Measurements from ENCODE around the gene ABCG5.

ABCG5 gene

GRCh38 chr2:43776324-43776723 is 62.3 kb downstream of the ABCG5 start:
- Histone ChIP-seq H3K27ac (no peak overlapping the region), H3K79me2 (peaks cover 3% of the 10 kb centered on the region), H3K4me1 (peaks cover 5% of the 10 kb centered on the region), H2AFZ (no peak overlapping the region), H3K9me3 (ENCODE audit: control insufficient read depth, low read length) (no peaks in the 10 kb centered on the region), H3K27me3 (ENCODE audit: control insufficient read depth, insufficient read depth, low read length) (no peaks in the 10 kb centered on the region), H3K9ac (no peak overlapping the region), H3K4me3 (ENCODE audit: low read depth, low read length) (no peak overlapping the region), H3K36me3 (ENCODE audit: control insufficient read depth, insufficient read depth, low read length) (no peaks in the 10 kb centered on the region), H3K4me2 (ENCODE audit: low read length) (no peak overlapping the region)
- TF ChIP-seq CTCF (IDR thresholded peaks at IDR 0.05) = no peak

- no peaks in the 10 kb centered on the region for H3K27me3 ChIP-seq (ENCODE audit: control insufficient read depth, insufficient read depth, low read length)
- H3K4me2 ChIP-seq (ENCODE audit: low read length) = peak overlapping the region; percentile 86
- peak overlapping the region; percentile 95 for H3K4me3 ChIP-seq (ENCODE audit: low read depth, low read length)
- no peaks in the 10 kb centered on the region for H3K36me3 ChIP-seq (ENCODE audit: control insufficient read depth, insufficient read depth, low read length)
- peak overlapping the region; percentile 81 for H2AFZ ChIP-seq
- peak overlapping the region; percentile 78 for H3K27ac ChIP-seq
- no peaks in the 10 kb centered on the region for H3K9me3 ChIP-seq (ENCODE audit: control insufficient read depth, low read length)
- H3K9ac ChIP-seq = no peak overlapping the region
- no peak for TF ChIP-seq CTCF (IDR thresholded peaks at IDR 0.05)
- H3K4me1 ChIP-seq = peaks cover 3% of the 10 kb centered on the region
- peaks cover 3% of the 10 kb centered on the region for H3K79me2 ChIP-seq
Observed at GRCh38 chr2:43774617-43775016, 64.0 kb downstream of the ABCG5 start.

GRCh38 chr2:43773876-43774613 is 64.6 kb downstream of the ABCG5 start, which contains the start of gene DYNC2LI1:
DYNC2LI1 (plus strand) TSS chr2:43774039; CDS start chr2:43774139, 100 bp downstream.
- peak within 1 kb of the TSS; percentile 86 for H3K4me2 ChIP-seq (ENCODE audit: low read length)
- no peaks in the 10 kb centered on the region for H3K9me3 ChIP-seq (ENCODE audit: control insufficient read depth, low read length)
- H2AFZ ChIP-seq = peak within 1 kb of the TSS; percentile 81
- H3K4me3 ChIP-seq (ENCODE audit: low read depth, low read length) = peak within 1 kb of the TSS; percentile 95
- H3K9ac ChIP-seq = no peak within 1 kb of the TSS
- no peak for TF ChIP-seq CTCF (IDR thresholded peaks at IDR 0.05)
- no peaks in the 10 kb centered on the region for H3K4me1 ChIP-seq
- H3K79me2 ChIP-seq = peaks cover 3% of the 10 kb centered on the region
- no peaks in the 10 kb centered on the region for H3K36me3 ChIP-seq (ENCODE audit: control insufficient read depth, insufficient read depth, low read length)
- H3K27ac ChIP-seq = peak within 1 kb of the TSS; percentile 78
- H3K27me3 ChIP-seq (ENCODE audit: control insufficient read depth, insufficient read depth, low read length) = no peaks in the 10 kb centered on the region

GRCh38 chr2:43766006-43766405 is 72.6 kb downstream of the ABCG5 start:
- H3K36me3 ChIP-seq (ENCODE audit: control insufficient read depth, insufficient read depth, low read length) = no peaks in the 10 kb centered on the region
- no peak overlapping the region for H3K4me2 ChIP-seq (ENCODE audit: low read length)
- no peak overlapping the region for H2AFZ ChIP-seq
- no peaks in the 10 kb centered on the region for H3K9me3 ChIP-seq (ENCODE audit: control insufficient read depth, low read length)
- no peak overlapping the region for H3K4me3 ChIP-seq (ENCODE audit: low read depth, low read length)
- TF ChIP-seq CTCF (IDR thresholded peaks at IDR 0.05) = no peak
- no peaks in the 10 kb centered on the region for H3K79me2 ChIP-seq
- no peak overlapping the region for H3K27ac ChIP-seq
- H3K27me3 ChIP-seq (ENCODE audit: control insufficient read depth, insufficient read depth, low read length) = no peaks in the 10 kb centered on the region
- no peak overlapping the region for H3K9ac ChIP-seq
- H3K4me1 ChIP-seq = no peaks in the 10 kb centered on the region

All from parathyroid adenoma (tissue), 2 donors.